Esophagus muscularis mucosa (tissue), 4 donors: ENCODE data around the gene AUNIP.

ENCODE experiments used
- CTCF ChIP-seq, 3 experiments: fragments of 200-600 bp in 2 of 3; fragments of 450-650 bp in 1 of 3; sonication (generic) in 2 of 3; IDR thresholded peaks; one replicate each; pipeline ENCODE4 v1.5.1; 2017 to 2019; ENCODE audit warnings: antibody characterized with exemption in 3 of 3, mild to moderate bottlenecking in 2 of 3, moderate library complexity in 1 of 3
- EP300 ChIP-seq: sonication (generic); formaldehyde crosslinking; IDR thresholded peaks from one replicate; pipeline ENCODE4 v1.6.1; 2017; ENCODE audit warnings: antibody characterized with exemption
- POLR2A ChIP-seq: fragments of 450-650 bp; IDR thresholded peaks from one replicate; pipeline ENCODE4 v1.6.1; 2017; ENCODE audit warnings: antibody characterized with exemption, moderate library complexity, mild to moderate bottlenecking, low read depth
- POLR2AphosphoS5 ChIP-seq, 2 donors: sonication (generic); formaldehyde crosslinking; IDR thresholded peaks; one replicate each; pipeline ENCODE4 v1.6.1; 2017; ENCODE audit warnings: antibody characterized with exemption in 2 of 2

- no peak for TF ChIP-seq POLR2A
- TF ChIP-seq CTCF (IDR thresholded peaks at IDR 0.05), result no peak
- TF ChIP-seq POLR2AphosphoS5 (IDR thresholded peaks at IDR 0.05), result no peak
- no peak for TF ChIP-seq EP300
Measured at GRCh38 chr1:25869909-25870606, 10.8 kb upstream of the AUNIP start.
